ENCODE measurements around the gene STX8.

The STX8 gene

DNA sequence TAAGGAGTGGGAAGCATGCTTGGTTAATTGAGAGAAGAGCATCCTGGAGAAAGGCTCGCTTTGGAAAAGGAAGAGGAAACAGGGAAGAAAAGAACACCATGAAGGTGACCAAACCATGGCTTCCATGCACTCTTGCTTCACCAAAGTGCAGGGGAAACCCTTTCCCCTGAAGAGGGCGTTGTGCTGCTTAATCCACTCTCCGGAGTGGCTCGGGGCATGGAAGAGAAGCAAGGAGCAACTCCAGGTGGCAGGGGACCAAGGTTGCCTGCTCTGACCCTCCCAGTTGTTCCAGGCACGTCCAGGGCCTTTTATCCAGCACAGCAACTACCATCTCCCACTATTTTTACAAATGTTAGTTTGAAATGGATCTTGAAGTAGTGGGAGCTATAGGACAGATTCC is 108.1 kb downstream of the STX8 start:
- H3K27ac ChIP-seq (ENCODE audit: low read length): no peak overlapping the region
- no peak overlapping the region for H3K4me2 ChIP-seq (ENCODE audit: low read length)
- TF ChIP-seq, protein P1, sequence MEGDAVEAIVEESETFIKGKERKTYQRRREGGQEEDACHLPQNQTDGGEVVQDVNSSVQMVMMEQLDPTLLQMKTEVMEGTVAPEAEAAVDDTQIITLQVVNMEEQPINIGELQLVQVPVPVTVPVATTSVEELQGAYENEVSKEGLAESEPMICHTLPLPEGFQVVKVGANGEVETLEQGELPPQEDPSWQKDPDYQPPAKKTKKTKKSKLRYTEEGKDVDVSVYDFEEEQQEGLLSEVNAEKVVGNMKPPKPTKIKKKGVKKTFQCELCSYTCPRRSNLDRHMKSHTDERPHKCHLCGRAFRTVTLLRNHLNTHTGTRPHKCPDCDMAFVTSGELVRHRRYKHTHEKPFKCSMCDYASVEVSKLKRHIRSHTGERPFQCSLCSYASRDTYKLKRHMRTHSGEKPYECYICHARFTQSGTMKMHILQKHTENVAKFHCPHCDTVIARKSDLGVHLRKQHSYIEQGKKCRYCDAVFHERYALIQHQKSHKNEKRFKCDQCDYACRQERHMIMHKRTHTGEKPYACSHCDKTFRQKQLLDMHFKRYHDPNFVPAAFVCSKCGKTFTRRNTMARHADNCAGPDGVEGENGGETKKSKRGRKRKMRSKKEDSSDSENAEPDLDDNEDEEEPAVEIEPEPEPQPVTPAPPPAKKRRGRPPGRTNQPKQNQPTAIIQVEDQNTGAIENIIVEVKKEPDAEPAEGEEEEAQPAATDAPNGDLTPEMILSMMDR (IDR thresholded peaks at IDR 0.05; ENCODE audit: low read depth, low read length): no peak
- TF ChIP-seq EZH2phosphoT487 (IDR thresholded peaks at IDR 0.05; ENCODE audit: low read depth): no peak
- no peaks in the 10 kb centered on the region for H3K9me3 ChIP-seq (ENCODE audit: insufficient read depth, low read length)
- no peaks in the 10 kb centered on the region for H3K27me3 ChIP-seq (ENCODE audit: low read depth, low read length)
- no peaks in the 10 kb centered on the region for H3K79me2 ChIP-seq (ENCODE audit: low read length)
- no peaks in the 10 kb centered on the region for H3K36me3 ChIP-seq (replicated peaks; ENCODE audit: low read depth, low read length)
- no peaks in the 10 kb centered on the region for H3K4me1 ChIP-seq (ENCODE audit: low read length)
- H3K9ac ChIP-seq (ENCODE audit: low read length): no peak overlapping the region
- no peak overlapping the region for H3K4me3 ChIP-seq (ENCODE audit: low read length)
- H4K20me1 ChIP-seq (ENCODE audit: insufficient read depth, low read length): no peaks in the 10 kb centered on the region
- no peak overlapping the region for H2AFZ ChIP-seq (ENCODE audit: low read depth, low read length)

DNA sequence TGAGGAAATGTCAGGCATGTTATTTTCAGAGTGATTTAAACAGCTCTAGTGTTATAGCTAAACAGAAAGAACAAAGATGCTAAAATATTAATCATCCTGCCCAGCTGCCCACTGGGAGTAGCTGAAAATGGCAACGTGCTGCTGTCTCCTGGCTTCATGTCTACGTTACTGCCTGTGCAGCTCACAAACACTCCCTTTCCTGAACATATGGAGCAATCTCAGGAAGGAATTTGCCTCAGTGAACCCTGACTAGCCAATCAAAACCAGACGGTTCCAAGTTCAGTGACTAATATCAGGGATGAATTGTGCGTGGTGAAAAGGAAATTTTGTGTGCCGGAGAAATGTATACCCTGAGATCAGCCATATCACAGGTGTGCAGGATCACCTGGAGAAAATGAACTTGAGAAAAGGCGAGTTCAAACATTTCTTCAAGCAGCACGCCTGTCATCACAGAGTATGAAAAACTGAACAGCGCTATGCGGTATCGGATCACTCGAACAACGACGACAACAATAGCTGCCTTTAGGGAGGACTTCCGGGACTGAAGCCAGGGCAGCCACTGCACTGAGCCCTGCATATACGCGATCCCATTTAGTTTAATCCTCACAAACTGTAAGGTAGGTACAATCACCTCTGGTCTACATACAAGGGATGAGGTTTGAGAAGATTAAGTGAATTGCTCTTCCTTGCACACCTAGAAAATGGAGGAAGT is 110.3 kb downstream of the STX8 start:
- H3K9me3 ChIP-seq (ENCODE audit: insufficient read depth, low read length): no peaks in the 10 kb centered on the region
- no peaks in the 10 kb centered on the region for H3K27me3 ChIP-seq (ENCODE audit: low read depth, low read length)
- no peak overlapping the region for H3K4me3 ChIP-seq (ENCODE audit: low read length)
- no peak overlapping the region for H3K4me2 ChIP-seq (ENCODE audit: low read length)
- no peak overlapping the region for H2AFZ ChIP-seq (ENCODE audit: low read depth, low read length)
- H3K79me2 ChIP-seq (ENCODE audit: low read length): no peaks in the 10 kb centered on the region
- H3K36me3 ChIP-seq (replicated peaks; ENCODE audit: low read depth, low read length): no peaks in the 10 kb centered on the region
- no peak for TF ChIP-seq EZH2phosphoT487 (IDR thresholded peaks at IDR 0.05; ENCODE audit: low read depth)
- TF ChIP-seq, protein P1 (IDR thresholded peaks at IDR 0.05; ENCODE audit: low read depth, low read length): no peak
- H3K27ac ChIP-seq (ENCODE audit: low read length): no peak overlapping the region
- no peaks in the 10 kb centered on the region for H3K4me1 ChIP-seq (ENCODE audit: low read length)
- H4K20me1 ChIP-seq (ENCODE audit: insufficient read depth, low read length): no peaks in the 10 kb centered on the region
- H3K9ac ChIP-seq (ENCODE audit: low read length): no peak overlapping the region

DNA sequence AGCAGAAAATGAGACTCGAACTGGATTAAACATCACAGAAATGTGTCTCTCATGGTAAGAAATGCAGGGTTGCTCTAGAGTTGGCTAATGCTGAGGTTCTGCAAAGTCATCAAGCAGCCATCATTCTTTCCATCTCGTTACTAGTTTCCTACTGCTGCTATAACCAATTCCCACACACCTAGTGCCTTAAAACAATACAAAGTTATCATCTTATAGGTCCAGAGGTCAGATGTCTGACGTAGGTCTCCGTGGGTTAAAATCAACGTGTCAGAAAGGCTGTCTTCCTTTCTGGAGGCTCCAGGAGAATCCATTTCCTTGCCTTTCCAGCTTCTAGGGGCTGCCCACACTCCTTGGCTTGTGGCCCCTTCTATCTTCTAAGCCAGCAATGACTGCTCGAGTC is 118.6 kb downstream of the STX8 start:
- Histone ChIP-seq H3K36me3 (replicated peaks; ENCODE audit: low read depth, low read length) (no peaks in the 10 kb centered on the region), H3K27me3 (ENCODE audit: low read depth, low read length) (no peaks in the 10 kb centered on the region), H4K20me1 (ENCODE audit: insufficient read depth, low read length) (no peaks in the 10 kb centered on the region), H3K79me2 (ENCODE audit: low read length) (no peaks in the 10 kb centered on the region), H3K9me3 (ENCODE audit: insufficient read depth, low read length) (no peaks in the 10 kb centered on the region), H2AFZ (ENCODE audit: low read depth, low read length) (no peak overlapping the region), H3K4me2 (ENCODE audit: low read length) (no peak overlapping the region), H3K4me3 (ENCODE audit: low read length) (no peak overlapping the region), H3K4me1 (ENCODE audit: low read length) (peaks cover 5% of the 10 kb centered on the region), H3K27ac (ENCODE audit: low read length) (no peak overlapping the region), H3K9ac (ENCODE audit: low read length) (no peak overlapping the region)
- TF ChIP-seq, protein P1 (IDR thresholded peaks at IDR 0.05; ENCODE audit: low read depth, low read length): no peak
- no peak for TF ChIP-seq EZH2phosphoT487 (IDR thresholded peaks at IDR 0.05; ENCODE audit: low read depth)

DNA sequence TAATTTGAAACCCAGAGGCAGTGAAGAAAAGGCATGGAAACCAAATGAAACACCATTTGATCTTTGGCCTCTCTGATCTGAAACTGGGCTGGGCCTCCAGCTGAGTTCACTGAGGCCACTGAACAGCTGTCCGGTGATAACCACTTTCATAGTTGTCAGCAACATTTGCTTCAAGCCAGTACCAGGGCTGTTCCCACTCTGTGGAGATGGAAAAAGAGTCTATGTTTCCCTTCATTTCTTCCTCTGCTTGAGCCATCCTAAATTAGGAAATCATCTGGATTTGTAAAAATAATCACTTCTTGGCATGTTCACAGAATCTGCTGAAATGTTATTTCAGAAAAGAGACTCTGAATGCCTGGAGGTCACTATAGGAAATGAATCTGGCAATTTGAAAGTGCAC is 119.3 kb downstream of the STX8 start:
- TF ChIP-seq, protein P1 (IDR thresholded peaks at IDR 0.05; ENCODE audit: low read depth, low read length): no peak
- TF ChIP-seq EZH2phosphoT487 (IDR thresholded peaks at IDR 0.05; ENCODE audit: low read depth): no peak
- Histone ChIP-seq H3K27ac (ENCODE audit: low read length) (no peak overlapping the region), H3K79me2 (ENCODE audit: low read length) (no peaks in the 10 kb centered on the region), H3K9me3 (ENCODE audit: insufficient read depth, low read length) (no peaks in the 10 kb centered on the region), H3K4me3 (ENCODE audit: low read length) (no peak overlapping the region), H3K9ac (ENCODE audit: low read length) (no peak overlapping the region), H3K4me2 (ENCODE audit: low read length) (no peak overlapping the region), H3K36me3 (replicated peaks; ENCODE audit: low read depth, low read length) (no peaks in the 10 kb centered on the region), H3K4me1 (ENCODE audit: low read length) (peaks cover 9% of the 10 kb centered on the region), H3K27me3 (ENCODE audit: low read depth, low read length) (no peaks in the 10 kb centered on the region), H2AFZ (ENCODE audit: low read depth, low read length) (no peak overlapping the region), H4K20me1 (ENCODE audit: insufficient read depth, low read length) (no peaks in the 10 kb centered on the region)
